Endodermal cell (in vitro differentiated cells): ENCODE data around the gene IFT27. TPM values are rescaled to one million over a fixed set of nuclear protein-coding genes. Genes with fewer than 3 reads are reported as not detected.

Experiments used
- DNase-seq: peaks from one replicate; pipeline ENCODE4 v3.0.0-alpha.2; 2017
- H3K27ac ChIP-seq: 2 replicates; pipeline ENCODE4 v1.5.1; 2013; ENCODE audit warnings: mild to moderate bottlenecking, low read depth, low read length, moderate library complexity
- H3K27me3 ChIP-seq: 2 replicates; pipeline ENCODE4 v1.6.1; 2013; ENCODE audit warnings: mild to moderate bottlenecking, low read length, moderate library complexity; ENCODE audit not compliant: insufficient read depth, control insufficient read depth, poor library complexity, severe bottlenecking
- H3K36me3 ChIP-seq: 2 replicates; pipeline ENCODE4 v1.7.0; 2013; ENCODE audit warnings: mild to moderate bottlenecking, low read length, moderate library complexity; ENCODE audit not compliant: control insufficient read depth, insufficient read depth
- H3K4me1 ChIP-seq: one replicate; pipeline ENCODE4 v1.7.0; 2013; ENCODE audit warnings: low read length; ENCODE audit not compliant: control insufficient read depth, insufficient read depth
- H3K4me3 ChIP-seq: 2 replicates; pipeline ENCODE4 v1.5.1; 2013; ENCODE audit warnings: mild to moderate bottlenecking, low read length, moderate library complexity
- H3K9ac ChIP-seq: 2 replicates; pipeline ENCODE4 v1.6.1; 2013; ENCODE audit warnings: mild to moderate bottlenecking, low read length, moderate library complexity; ENCODE audit not compliant: poor library complexity, severe bottlenecking; ENCODE audit errors: extremely low read depth
- H3K9me3 ChIP-seq: 2 replicates; pipeline ENCODE4 v1.6.1; 2013; ENCODE audit warnings: mild to moderate bottlenecking, low read length, moderate library complexity; ENCODE audit not compliant: control insufficient read depth
- H3K27ac Mint-ChIP-seq: 2 replicates; pipeline ENCODE4 v1.8.0; 2020; ENCODE audit warnings: mixed read lengths
- H3K27me3 Mint-ChIP-seq: 2 replicates; pipeline ENCODE4 v1.8.0; 2021; ENCODE audit warnings: mild to moderate bottlenecking, mixed read lengths; ENCODE audit not compliant: insufficient read depth
- H3K36me3 Mint-ChIP-seq: 2 replicates; pipeline ENCODE4 v1.8.0; 2020; ENCODE audit warnings: low read depth, mixed read lengths
- H3K4me1 Mint-ChIP-seq: 2 replicates; pipeline ENCODE4 v1.8.0; 2020; ENCODE audit warnings: mixed read lengths
- H3K4me3 Mint-ChIP-seq: 2 replicates; pipeline ENCODE4 v1.8.0; 2020; ENCODE audit warnings: mild to moderate bottlenecking, moderate library complexity, mixed read lengths
- H3K9me3 Mint-ChIP-seq: 2 replicates; pipeline ENCODE4 v1.8.0; 2020; ENCODE audit warnings: mild to moderate bottlenecking, mixed read lengths
- CTCF ChIP-seq: fragments of 200-600 bp; sonication (generic); conservative IDR thresholded peaks from 2 replicates; pipeline ENCODE4 v1.5.0; 2021; ENCODE audit warnings: antibody characterized with exemption, mild to moderate bottlenecking
- WGBS, 2 experiments: methylation state at CpG; one replicate each; pipeline versions ENCODE4 v1.1.5 to v1.1.7; 2013; ENCODE audit warnings: missing lambda C conversion rate in 2 of 2, mixed read lengths in 1 of 2; ENCODE audit not compliant: insufficient coverage in 1 of 2, insufficient read length in 1 of 2; 5-methylcytosine and 5-hydroxymethylcytosine counted together
- total RNA-seq, 2 donors: library from RNA; stranded (reverse); fragmentation: NEBNext Ultra II Directional in 1 of 2; extraction: Animal tissue kit (Norgen Biotek cat#: 25700) in 1 of 2; gene quantifications; 2 replicates in 1 of 2; 3 replicates in 1 of 2; pipeline ENCODE4 v1.2.1, GENCODE V29; 2021

Gene IFT27
- total RNA-seq, 2 donors from 2014 or later, result 49.8 to 65.2 TPM

- H3K4me1 Mint-ChIP-seq, result no peaks in the 10 kb centered on the region
- Histone ChIP-seq H3K9ac (no peak overlapping the region), H3K4me3 (no peak overlapping the region), H3K27me3 (no peaks in the 10 kb centered on the region), H3K27ac (no peak overlapping the region), H3K4me1 (no peaks in the 10 kb centered on the region), H3K36me3 (no peaks in the 10 kb centered on the region), H3K9me3 (no peaks in the 10 kb centered on the region)
- H3K27me3 Mint-ChIP-seq, result no peaks in the 10 kb centered on the region
- TF ChIP-seq CTCF, result no peak
- peak; percentile 9 for DNase-seq
- H3K4me3 Mint-ChIP-seq, result no peak overlapping the region
- H3K36me3 Mint-ChIP-seq, result peaks cover 21% of the 10 kb centered on the region
- no peak overlapping the region for H3K27ac Mint-ChIP-seq
- no peaks in the 10 kb centered on the region for H3K9me3 Mint-ChIP-seq
- 87 to 91% methylated on average over 18 to 23 of the region's 23 CpGs for WGBS, 2 experiments
Observed at GRCh38 chr22:36769541-36770512, 6.1 kb downstream of the IFT27 start.

- no peak overlapping the region for H3K4me3 ChIP-seq
- H3K4me1 Mint-ChIP-seq, result no peaks in the 10 kb centered on the region
- H3K4me1 ChIP-seq, result no peaks in the 10 kb centered on the region
- no peaks in the 10 kb centered on the region for H3K9me3 Mint-ChIP-seq
- no peak overlapping the region for H3K27ac ChIP-seq
- H3K36me3 Mint-ChIP-seq, result peaks cover 30% of the 10 kb centered on the region
- no peaks in the 10 kb centered on the region for H3K9me3 ChIP-seq
- H3K4me3 Mint-ChIP-seq, result no peak overlapping the region
- H3K27me3 ChIP-seq, result no peaks in the 10 kb centered on the region
- H3K36me3 ChIP-seq, result no peaks in the 10 kb centered on the region
- WGBS, 2 experiments, result 92 to 95% methylated on average over 13 of the region's 13 CpGs
- H3K27ac Mint-ChIP-seq, result no peak overlapping the region
- peak; percentile 17 for DNase-seq
- TF ChIP-seq CTCF, result no peak
- H3K9ac ChIP-seq, result no peak overlapping the region
- H3K27me3 Mint-ChIP-seq, result no peaks in the 10 kb centered on the region
Observed at GRCh38 chr22:36768616-36769015, 7.3 kb downstream of the IFT27 start.

- Mint-ChIP-seq H3K4me1 (no peaks in the 10 kb centered on the region), H3K9me3 (no peaks in the 10 kb centered on the region), H3K36me3 (peaks cover 35% of the 10 kb centered on the region), H3K27me3 (no peaks in the 10 kb centered on the region), H3K4me3 (no peak overlapping the region), H3K27ac (no peak overlapping the region)
- Histone ChIP-seq H3K27ac (no peak overlapping the region), H3K9ac (no peak overlapping the region), H3K27me3 (no peaks in the 10 kb centered on the region), H3K4me1 (no peaks in the 10 kb centered on the region), H3K9me3 (no peaks in the 10 kb centered on the region), H3K4me3 (no peak overlapping the region), H3K36me3 (no peaks in the 10 kb centered on the region)
- peak; percentile 14 for DNase-seq
- WGBS, 2 experiments, result 82 to 94% methylated on average over 4 to 5 of the region's 5 CpGs
- TF ChIP-seq CTCF, result no peak
Observed at GRCh38 chr22:36768141-36768540, 7.8 kb downstream of the IFT27 start.
